CD4-positive, alpha-beta T cell treated with Interleukin-17A for 1 hour (primary cell): ENCODE measurements around the gene FBXO7.

Source experiments
- DNase-seq: peaks from one replicate; pipeline ENCODE4 v3.0.0-alpha.2; 2020

Gene FBXO7

GRCh38 chr22:32492111-32492510 lies 17.5 kb downstream of the FBXO7 start:
- DNase-seq, result no peak

GRCh38 chr22:32493551-32493950 lies 18.9 kb downstream of the FBXO7 start:
- DNase-seq, result no peak

GRCh38 chr22:32494971-32495370 lies 20.4 kb downstream of the FBXO7 start:
- no peak for DNase-seq

GRCh38 chr22:32499666-32500065 lies 25.1 kb downstream of the FBXO7 start:
- DNase-seq, result no peak

GRCh38 chr22:32501836-32502752 lies 27.5 kb downstream of the FBXO7 start:
- DNase-seq, result no peak

DNA sequence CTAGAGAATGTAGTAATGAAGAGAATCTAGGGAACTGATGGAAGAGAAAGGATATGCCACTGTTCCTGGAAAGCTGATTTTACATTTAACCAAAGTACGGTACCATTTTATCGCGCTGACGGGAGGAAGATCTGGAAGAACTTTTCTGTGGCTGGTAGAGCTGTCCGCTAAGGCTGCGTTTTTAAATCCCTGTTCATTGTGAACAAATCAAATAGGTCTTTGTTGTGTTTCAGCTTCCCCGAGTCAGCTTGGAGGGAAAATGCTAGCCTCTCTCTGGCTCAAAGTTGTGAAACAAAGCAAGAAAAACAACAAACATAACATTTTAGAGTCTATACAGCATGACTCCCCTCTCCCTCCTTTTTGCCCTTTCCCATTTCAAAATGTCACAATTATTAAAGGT lies 34.4 kb downstream of the FBXO7 start:
- DNase-seq, result no peak

GRCh38 chr22:32511274-32511673 lies 36.7 kb downstream of the FBXO7 start:
- no peak for DNase-seq

- DNase-seq, result no peak
Measured at GRCh38 chr22:32511776-32512175, 37.2 kb downstream of the FBXO7 start.

DNA sequence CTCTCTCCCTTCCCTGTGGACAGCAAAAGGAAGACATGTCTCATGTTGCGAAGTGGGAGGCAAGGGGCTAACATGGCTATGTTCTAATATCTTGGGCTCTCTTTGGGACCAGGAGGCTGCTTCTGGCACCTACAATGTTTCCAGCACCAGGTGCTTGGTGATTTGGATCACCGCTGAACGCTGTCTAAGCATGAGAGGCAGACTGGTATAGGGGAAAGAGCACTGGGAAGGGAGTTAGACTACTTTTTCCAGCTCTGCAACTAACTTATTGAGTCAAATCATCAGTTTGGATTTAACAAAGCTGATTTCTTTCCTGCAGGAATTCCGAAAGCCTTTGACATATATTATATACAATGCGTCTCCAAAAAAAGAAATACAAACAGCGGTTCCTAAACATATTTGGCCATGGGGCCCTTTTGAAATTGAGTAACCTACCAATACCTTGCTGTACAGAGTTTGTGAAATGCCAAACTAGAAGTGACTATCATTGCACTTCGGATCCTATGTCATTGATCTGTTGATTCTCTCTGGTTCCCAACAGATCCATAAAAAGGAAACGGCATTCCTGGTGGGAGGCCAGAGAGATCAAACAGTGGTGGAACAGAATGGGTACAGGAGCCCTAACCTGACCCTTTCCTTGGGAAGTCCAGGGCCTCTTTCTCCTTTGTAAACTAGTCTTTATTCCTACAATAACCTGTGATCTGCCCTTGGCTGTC lies 37.8 kb downstream of the FBXO7 start:
- DNase-seq, result no peak

DNA sequence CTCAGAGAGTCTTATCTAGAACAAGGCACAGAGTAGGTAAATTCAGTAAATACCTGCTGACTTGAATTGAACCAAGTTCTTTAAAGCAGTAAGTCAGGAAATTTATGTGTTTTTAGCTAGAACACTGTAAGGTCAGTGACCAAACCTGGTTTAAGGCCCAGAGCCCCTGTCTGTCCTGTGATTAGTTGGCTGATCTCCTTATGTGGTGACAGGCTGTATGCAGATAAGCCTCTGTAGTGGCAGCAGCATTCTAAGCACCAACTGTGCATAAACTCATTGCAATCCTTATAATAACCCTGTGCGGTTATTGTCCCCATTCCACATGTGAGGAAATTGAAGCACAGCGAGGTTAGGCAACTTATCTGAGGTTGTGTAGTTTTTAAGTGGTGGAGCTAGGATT lies 40.5 kb downstream of the FBXO7 start:
- DNase-seq, result no peak

DNA sequence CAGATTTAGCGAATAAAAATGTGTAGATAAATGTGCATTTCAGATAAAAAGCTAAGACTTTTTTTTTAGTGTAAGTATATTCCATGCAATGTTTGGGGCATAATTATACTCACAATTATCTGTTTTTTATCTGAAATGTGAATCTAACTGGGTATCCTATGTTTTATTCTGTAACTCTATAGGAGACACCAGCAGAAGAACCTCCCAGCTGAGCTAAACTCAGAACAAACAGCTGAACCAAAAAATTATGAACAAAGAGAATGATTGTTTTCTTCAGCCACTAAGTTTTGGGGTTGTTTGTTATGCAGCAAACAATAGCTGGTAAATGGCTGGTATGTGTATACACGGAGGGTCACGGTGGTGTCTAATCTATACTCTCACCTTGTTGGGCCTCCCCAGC lies 42.9 kb downstream of the FBXO7 start:
- no peak for DNase-seq

- no peak for DNase-seq
Measured at GRCh38 chr22:32517921-32518320, 43.3 kb downstream of the FBXO7 start.

DNA sequence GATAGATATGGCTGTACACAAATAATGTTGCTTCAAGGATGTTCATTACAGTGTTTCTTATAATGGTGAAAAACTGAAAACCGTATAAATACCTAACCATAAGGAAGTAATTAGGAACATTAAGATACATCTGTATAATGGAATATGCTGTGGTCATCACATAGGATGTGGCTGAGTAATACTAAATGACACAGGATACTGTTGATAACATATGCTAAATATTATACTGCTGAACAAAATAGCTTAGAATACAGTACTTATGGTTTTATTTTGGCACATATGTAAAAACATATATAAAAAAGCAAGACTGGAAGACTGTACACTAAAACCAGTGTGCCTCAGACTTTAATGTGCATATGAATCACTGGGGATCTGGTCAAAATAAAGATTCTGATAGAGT lies 43.8 kb downstream of the FBXO7 start:
- no peak for DNase-seq

DNA sequence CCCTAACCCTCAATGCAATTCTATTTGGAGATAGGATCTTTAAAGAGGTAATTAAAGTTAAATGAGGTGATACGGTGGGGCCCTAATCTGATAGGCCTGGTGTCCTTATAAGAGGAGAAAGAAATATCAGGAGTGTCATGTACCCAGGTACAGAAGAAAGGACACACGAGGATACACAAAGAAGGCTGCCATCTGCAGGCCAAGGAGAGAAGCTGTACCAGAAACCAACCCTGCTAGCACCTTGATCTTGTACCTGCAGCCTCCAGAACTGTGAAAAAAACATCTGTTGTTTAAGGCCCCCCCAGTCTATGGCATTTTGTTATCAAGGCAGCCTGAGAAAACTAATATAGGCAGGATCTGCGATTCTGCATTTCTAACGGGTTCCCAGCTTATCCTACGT lies 44.2 kb downstream of the FBXO7 start:
- DNase-seq, result no peak

DNA sequence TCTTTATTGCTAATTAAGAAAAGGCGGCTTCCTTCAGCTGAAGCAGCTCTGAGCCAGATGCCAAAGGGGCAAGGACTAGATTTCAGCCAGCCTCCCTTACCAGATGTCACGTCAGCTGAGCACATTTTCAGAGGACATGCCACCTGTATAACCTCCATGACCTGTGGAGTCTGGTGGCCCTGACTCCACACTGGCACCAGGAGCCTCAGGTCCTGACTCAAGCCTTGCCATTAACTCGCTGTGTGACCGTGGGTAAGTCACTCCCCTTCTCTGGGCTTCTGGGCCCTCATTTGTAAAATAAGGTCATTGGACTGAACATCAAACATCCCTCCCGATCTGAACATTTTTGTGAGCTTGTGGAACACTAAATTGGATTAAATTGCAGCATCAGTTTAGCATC lies 46.0 kb downstream of the FBXO7 start:
- no peak for DNase-seq

DNA sequence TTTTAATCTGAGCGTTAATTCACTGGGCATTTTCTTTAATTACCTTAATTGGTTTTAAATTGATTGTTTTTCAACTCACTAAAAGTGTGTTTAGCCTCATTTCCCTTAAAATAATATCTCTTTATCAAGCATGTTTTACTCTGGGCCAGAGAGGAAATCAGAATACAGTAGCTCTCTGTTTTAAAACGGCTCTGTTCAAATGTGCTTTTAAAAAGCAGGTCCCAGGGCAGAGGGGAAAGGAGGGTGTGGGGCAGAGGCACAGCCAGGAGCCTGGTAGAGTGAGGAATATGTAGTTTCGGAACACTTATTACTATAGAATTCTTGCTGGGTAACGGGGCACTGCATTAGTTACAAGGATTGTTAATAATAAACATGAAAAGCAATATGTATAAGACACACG lies 47.6 kb downstream of the FBXO7 start:
- DNase-seq, result no peak

GRCh38 chr22:32527756-32528155 lies 53.1 kb downstream of the FBXO7 start:
- DNase-seq, result no peak

DNA sequence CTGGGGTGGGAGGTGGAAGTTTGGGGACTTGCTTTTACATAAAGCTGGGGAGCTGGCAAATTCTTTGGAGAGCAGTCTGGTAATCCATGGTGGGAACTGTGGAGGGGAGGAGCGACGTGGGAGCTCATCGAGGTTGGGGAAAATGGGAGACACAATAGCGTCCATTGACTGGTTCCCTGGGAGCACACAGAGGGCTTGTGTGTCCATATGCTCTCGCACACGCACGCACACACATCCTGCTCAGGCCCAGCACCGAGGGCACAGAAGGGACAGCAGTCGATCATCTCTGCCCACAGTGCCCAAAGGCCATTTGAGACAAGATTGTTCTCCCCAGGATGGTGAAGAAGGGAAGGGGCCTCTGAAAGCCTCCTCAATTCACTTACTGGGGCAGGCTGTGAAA lies 53.7 kb downstream of the FBXO7 start:
- no peak for DNase-seq

DNA sequence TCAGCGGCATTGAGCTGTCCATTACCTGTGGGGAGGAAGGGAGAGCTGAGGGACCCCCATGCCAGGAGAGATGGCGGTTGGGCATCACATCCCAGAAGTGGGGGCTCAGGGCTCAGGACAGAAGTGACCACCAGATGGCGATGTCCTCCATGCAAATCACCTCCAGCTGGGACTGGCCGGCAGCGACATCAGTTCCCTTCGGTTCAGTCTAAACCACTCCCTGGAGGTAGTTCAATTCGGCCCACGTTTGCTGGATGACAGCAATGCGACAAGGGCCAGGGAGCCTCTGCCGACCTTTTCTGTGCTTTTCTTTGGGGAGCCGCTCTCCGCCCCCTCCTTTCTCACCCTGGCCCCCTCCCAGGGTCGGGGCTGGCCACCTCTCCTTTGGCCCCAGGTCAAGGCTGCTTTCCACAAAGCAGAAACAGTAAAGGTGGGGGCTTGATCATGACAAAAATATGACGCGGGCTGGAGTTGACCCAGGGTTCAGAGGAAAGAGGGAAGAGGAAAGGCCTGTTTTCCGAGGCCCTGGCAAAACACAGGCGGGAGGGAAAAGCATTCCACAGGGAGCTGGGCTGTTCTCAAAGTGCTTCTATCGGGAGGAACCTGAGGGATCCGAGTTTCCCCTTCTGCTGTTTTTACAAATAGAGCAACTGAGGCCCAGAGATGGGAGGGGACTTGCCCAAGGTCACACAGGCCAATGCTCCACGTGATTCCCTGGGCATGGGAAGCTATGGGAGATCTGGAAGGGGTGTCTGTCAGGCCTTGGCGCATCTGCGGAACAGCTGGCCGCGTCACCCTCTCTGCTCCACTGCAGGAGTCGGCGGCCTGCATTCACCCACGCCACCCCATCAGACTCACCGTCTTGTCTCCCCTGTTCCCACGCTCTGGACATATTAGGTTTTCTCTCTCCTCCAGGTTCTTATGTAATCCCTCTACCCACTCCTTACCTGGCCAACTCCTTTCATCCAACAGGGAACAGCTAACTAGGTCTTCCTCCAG lies 54.7 kb downstream of the FBXO7 start:
- DNase-seq, result peak; percentile 58

- DNase-seq, result no peak
Measured at GRCh38 chr22:32531228-32531627, 56.6 kb downstream of the FBXO7 start.

- DNase-seq, result no peak
Measured at GRCh38 chr22:32531931-32532819, 57.6 kb downstream of the FBXO7 start.

DNA sequence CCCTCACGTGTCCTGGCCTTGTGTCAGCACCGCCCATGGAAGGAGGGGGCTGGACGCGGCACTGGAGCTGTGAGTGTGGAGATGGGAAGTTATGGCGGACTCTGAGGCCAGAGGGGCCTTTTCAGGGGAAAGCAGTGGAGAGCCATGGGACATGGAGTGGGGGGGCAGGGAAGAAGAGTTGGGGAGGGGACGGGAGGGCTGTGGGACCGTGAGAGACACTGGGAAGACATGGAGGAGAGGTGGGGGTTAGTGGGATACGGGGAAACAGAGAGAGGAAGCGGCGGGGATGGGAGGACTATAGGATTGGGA lies 58.2 kb downstream of the FBXO7 start:
- DNase-seq, result no peak
